ENCODE results near the gene EWSR1.

GRCh38 chr22:29343313-29343805, 75.3 kb downstream of the EWSR1 start:
- TF ChIP-seq CTCF (IDR thresholded peaks at IDR 0.05) (no peak), ZFX (IDR thresholded peaks at IDR 0.05; ENCODE audit: borderline replicate concordance) (no peak)
